Measurements from ENCODE around the gene FHOD3.

- TF ChIP-seq CTCF (conservative IDR thresholded peaks at IDR 0.05; ENCODE audit: low read length) (no peak), EZH2phosphoT487 (IDR thresholded peaks at IDR 0.05; ENCODE audit: borderline replicate concordance) (no peak)
Observed at GRCh38 chr18:36389027-36389426, 91.5 kb downstream of the FHOD3 start.
